Caco-2 (cell line): ENCODE results near the gene ARHGAP27. TPM values are rescaled to one million over a fixed set of nuclear protein-coding genes. Genes with fewer than 3 reads are reported as not detected.

Experiments
- BruUV-seq: library from RNA; stranded (reverse); fragments of 400-500 nt; replicated peaks from 2 replicates; lab custom pipeline; 2021; lab: Mats Ljungman, UMichigan
- CTCF ChIA-PET: fragments of 300-600 bp; sonication (Branson Sonifier 250); formaldehyde crosslinking; loops from one replicate; lab custom pipeline; 2022; ENCODE audit warnings: antibody characterized with exemption; lab: Charles Lee
- POLR2A ChIA-PET: fragments of 300-600 bp; sonication (Branson Sonifier 250); formaldehyde crosslinking; loops from one replicate; lab custom pipeline; 2022; ENCODE audit warnings: antibody characterized with exemption; lab: Charles Lee
- DNase-seq, 2 experiments: peaks; one replicate each; pipeline versions ENCODE4 v3.0.0 to v3.0.0-alpha.2; 2020 to 2022
- H3K27me3 ChIP-seq: replicated peaks from 2 replicates; pipeline ENCODE4 v1.6.0; 2011; ENCODE audit warnings: low read length; ENCODE audit not compliant: control insufficient read depth, insufficient read depth
- H3K36me3 ChIP-seq: 2 replicates; pipeline ENCODE4 v1.5.1; 2011; ENCODE audit warnings: low read length; ENCODE audit not compliant: control insufficient read depth, insufficient read depth
- H3K4me1 ChIP-seq: fragments of 250-450 bp; sonication (Bioruptor Pico); 2 replicates; pipeline ENCODE4 v1.5.1; 2020; ENCODE audit warnings: mild to moderate bottlenecking
- H3K4me3 ChIP-seq: 2 replicates; pipeline ENCODE4 v1.5.1; 2011; ENCODE audit warnings: low read depth, mild to moderate bottlenecking, control low read depth, low read length
- H3K9me3 ChIP-seq: fragments of 250-450 bp; sonication (Bioruptor Pico); 2 replicates; pipeline ENCODE4 v1.5.1; 2020; ENCODE audit warnings: mild to moderate bottlenecking, moderate library complexity
- H3K27ac Mint-ChIP-seq: one replicate; pipeline ENCODE4 v1.8.0; 2022; ENCODE audit warnings: mixed read lengths; ENCODE audit not compliant: unreplicated experiment
- H3K27me3 Mint-ChIP-seq: one replicate; pipeline ENCODE4 v1.8.0; 2022; ENCODE audit warnings: mixed read lengths; ENCODE audit not compliant: insufficient read depth, unreplicated experiment
- H3K36me3 Mint-ChIP-seq: one replicate; pipeline ENCODE4 v1.8.0; 2022; ENCODE audit warnings: mild to moderate bottlenecking, mixed read lengths; ENCODE audit not compliant: insufficient read depth, unreplicated experiment
- H3K4me1 Mint-ChIP-seq: one replicate; pipeline ENCODE4 v1.8.0; 2022; ENCODE audit warnings: low read depth, mixed read lengths; ENCODE audit not compliant: unreplicated experiment
- H3K4me3 Mint-ChIP-seq: one replicate; pipeline ENCODE4 v1.8.0; 2022; ENCODE audit warnings: mild to moderate bottlenecking, moderate library complexity, mixed read lengths; ENCODE audit not compliant: unreplicated experiment
- H3K9me3 Mint-ChIP-seq: one replicate; pipeline ENCODE4 v1.8.0; 2022; ENCODE audit warnings: mixed read lengths; ENCODE audit not compliant: unreplicated experiment
- CTCF ChIP-seq, 2 experiments: fragments of 200-600 bp in 1 of 2; IDR thresholded peaks; 1 replicate in 1 of 2; 2 replicates in 1 of 2; pipeline versions ENCODE4 v1.5.1 to v1.8.0; 2011 to 2022; ENCODE audit warnings: antibody characterized with exemption in 1 of 2, control low read depth in 1 of 2, inconsistent platforms in 1 of 2, low read depth in 1 of 2, low read length in 1 of 2, mild to moderate bottlenecking in 1 of 2, moderate library complexity in 1 of 2; ENCODE audit not compliant: insufficient read depth in 1 of 2, severe bottlenecking in 1 of 2, unreplicated experiment in 1 of 2
- intact Hi-C: fragments of 100-400 bp; cut with micrococcal nuclease; formaldehyde crosslinking; loops from one replicate; pipeline ENCODE4 v1.10.0; 2022; ENCODE audit not compliant: unreplicated experiment
- total RNA-seq: library from RNA; stranded (reverse); gene quantifications from 2 replicates; pipeline ENCODE4 v1.2.3, GENCODE V29; 2022

The ARHGAP27 gene
- total RNA-seq, 1 experiment from 2014 or later: 35.9 TPM

- intact Hi-C loops: no loop called here
- H3K27me3 Mint-ChIP-seq: no peaks in the 10 kb centered on the region
- Histone ChIP-seq H3K36me3 (peaks cover 7% of the 10 kb centered on the region), H3K4me3 (no peak overlapping the region), H3K4me1 (peaks cover 39% of the 10 kb centered on the region), H3K27me3 (no peaks in the 10 kb centered on the region), H3K9me3 (no peaks in the 10 kb centered on the region)
- H3K4me3 Mint-ChIP-seq: no peak overlapping the region
- peaks cover 30% of the 10 kb centered on the region for H3K36me3 Mint-ChIP-seq
- ChIA-PET CTCF (interaction anchor here (1.7 kb wide), 1 partner anchor 20 kb away, joined by 30 read pairs; no protein-coding TSS in a partner anchor), POLR2A (no interaction called here)
- no peaks in the 10 kb centered on the region for H3K9me3 Mint-ChIP-seq
- no TSS peak for BruUV-seq
- H3K27ac Mint-ChIP-seq: no peak overlapping the region
- H3K4me1 Mint-ChIP-seq: peaks cover 14% of the 10 kb centered on the region
- DNase-seq: peak in 1 of 2 experiments; percentile 76
- no peak for TF ChIP-seq CTCF (IDR thresholded peaks at IDR 0.05; ENCODE audit: insufficient read depth in 1 of 2, low read depth in 1 of 2, low read length in 1 of 2, severe bottlenecking in 1 of 2, unreplicated experiment in 1 of 2)
Measured at GRCh38 chr17:45405250-45406086, 27.2 kb downstream of the ARHGAP27 start.

GRCh38 chr17:45404870-45405249, 27.8 kb downstream of the ARHGAP27 start:
- POLR2A ChIA-PET: no interaction called here
- peak overlapping the region; percentile 57 for H3K27ac Mint-ChIP-seq
- no peaks in the 10 kb centered on the region for H3K27me3 ChIP-seq
- peaks cover 14% of the 10 kb centered on the region for H3K4me1 Mint-ChIP-seq
- H3K9me3 Mint-ChIP-seq: no peaks in the 10 kb centered on the region
- no peak overlapping the region for H3K4me3 ChIP-seq
- no peak for TF ChIP-seq CTCF (IDR thresholded peaks at IDR 0.05; ENCODE audit: insufficient read depth in 1 of 2, low read depth in 1 of 2, low read length in 1 of 2, severe bottlenecking in 1 of 2, unreplicated experiment in 1 of 2)
- H3K36me3 ChIP-seq: peaks cover 9% of the 10 kb centered on the region
- no peak for DNase-seq
- CTCF ChIA-PET: interaction anchor here (1.8 kb wide), 1 partner anchor 20 kb away, joined by 6 read pairs; no protein-coding TSS in a partner anchor
- H3K4me1 ChIP-seq: peaks cover 37% of the 10 kb centered on the region
- H3K9me3 ChIP-seq: no peaks in the 10 kb centered on the region
- BruUV-seq: no TSS peak
- H3K27me3 Mint-ChIP-seq: no peaks in the 10 kb centered on the region
- H3K4me3 Mint-ChIP-seq: no peak overlapping the region
- H3K36me3 Mint-ChIP-seq: peaks cover 36% of the 10 kb centered on the region
- intact Hi-C loops: no loop called here

- DNase-seq: no peak
- Mint-ChIP-seq H3K27ac (peak overlapping the region; percentile 57), H3K36me3 (peaks cover 37% of the 10 kb centered on the region), H3K27me3 (no peaks in the 10 kb centered on the region), H3K4me1 (peaks cover 12% of the 10 kb centered on the region), H3K4me3 (no peak overlapping the region), H3K9me3 (no peaks in the 10 kb centered on the region)
- Histone ChIP-seq H3K27me3 (no peaks in the 10 kb centered on the region), H3K36me3 (peaks cover 9% of the 10 kb centered on the region), H3K4me3 (no peak overlapping the region), H3K4me1 (peaks cover 28% of the 10 kb centered on the region), H3K9me3 (no peaks in the 10 kb centered on the region)
- no peak for TF ChIP-seq CTCF (IDR thresholded peaks at IDR 0.05; ENCODE audit: insufficient read depth in 1 of 2, low read depth in 1 of 2, low read length in 1 of 2, severe bottlenecking in 1 of 2, unreplicated experiment in 1 of 2)
- intact Hi-C loops: no loop called here
- BruUV-seq: no TSS peak
- ChIA-PET CTCF (interaction anchor here (1.8 kb wide), 1 partner anchor 21 kb away, joined by 6 read pairs; no protein-coding TSS in a partner anchor), POLR2A (no interaction called here)
Measured at GRCh38 chr17:45403906-45404490, 28.7 kb downstream of the ARHGAP27 start.
